Neural progenitor cell (in vitro differentiated cells): ENCODE data around the gene IGSF8.

Experiments
- EZH2 ChIP-seq: fragments of 200-600 bp; sonication (generic); IDR thresholded peaks from 2 replicates; pipeline ENCODE4 v1.6.1; 2017; ENCODE audit warnings: antibody characterized with exemption, mild to moderate bottlenecking, moderate library complexity
- TF ChIP-seq, protein P1 (sequence below): fragments of 200-600 bp; sonication (generic); IDR thresholded peaks from 2 replicates; pipeline ENCODE4 v1.5.1; 2017; ENCODE audit warnings: antibody characterized with exemption, mild to moderate bottlenecking

DNA sequence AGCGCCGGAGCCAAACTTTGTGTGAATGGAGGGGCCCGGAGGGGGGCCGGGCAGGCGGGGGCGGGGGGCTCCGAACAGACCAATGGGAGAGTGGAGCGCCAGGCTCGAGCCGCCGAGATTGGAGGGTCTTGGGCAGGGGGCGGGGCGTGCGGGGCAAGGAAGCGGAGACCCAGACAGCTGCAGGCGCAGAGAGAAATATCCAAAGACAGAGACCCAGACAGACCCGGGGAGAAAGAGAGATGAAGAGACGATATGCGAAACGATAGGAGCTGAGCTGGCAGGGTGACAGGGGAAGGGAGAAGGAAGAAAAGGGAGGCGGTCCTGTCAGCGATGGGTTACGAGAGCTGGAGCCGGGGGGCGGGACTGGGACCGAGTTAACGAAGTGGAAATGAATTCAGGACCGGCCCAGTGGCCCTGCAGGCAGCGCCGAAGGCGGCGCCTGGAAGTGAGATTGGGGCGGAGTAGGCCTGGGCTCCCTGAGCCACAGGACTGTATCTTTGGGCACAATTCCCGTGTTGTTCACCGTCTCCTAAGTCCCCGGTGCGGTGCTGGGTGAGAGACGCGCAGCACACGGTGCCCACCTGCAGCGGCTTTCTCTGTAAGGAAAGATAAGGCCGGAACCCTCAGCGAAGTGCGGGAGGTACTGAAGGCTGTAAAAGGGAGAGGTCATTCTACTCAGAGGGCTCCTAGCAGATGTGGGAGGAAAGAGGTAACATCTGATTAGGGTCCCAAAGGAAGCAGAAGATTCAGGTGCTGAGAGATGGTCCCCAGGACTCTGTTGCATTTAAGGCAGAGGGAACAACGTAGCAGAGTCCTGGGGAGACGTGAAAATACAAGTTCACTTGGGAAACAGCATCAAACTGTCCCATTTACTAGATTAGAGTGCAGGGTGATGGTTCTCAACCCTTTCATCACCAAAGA is 27.9 kb downstream of the IGSF8 start:
- TF ChIP-seq, protein P1, sequence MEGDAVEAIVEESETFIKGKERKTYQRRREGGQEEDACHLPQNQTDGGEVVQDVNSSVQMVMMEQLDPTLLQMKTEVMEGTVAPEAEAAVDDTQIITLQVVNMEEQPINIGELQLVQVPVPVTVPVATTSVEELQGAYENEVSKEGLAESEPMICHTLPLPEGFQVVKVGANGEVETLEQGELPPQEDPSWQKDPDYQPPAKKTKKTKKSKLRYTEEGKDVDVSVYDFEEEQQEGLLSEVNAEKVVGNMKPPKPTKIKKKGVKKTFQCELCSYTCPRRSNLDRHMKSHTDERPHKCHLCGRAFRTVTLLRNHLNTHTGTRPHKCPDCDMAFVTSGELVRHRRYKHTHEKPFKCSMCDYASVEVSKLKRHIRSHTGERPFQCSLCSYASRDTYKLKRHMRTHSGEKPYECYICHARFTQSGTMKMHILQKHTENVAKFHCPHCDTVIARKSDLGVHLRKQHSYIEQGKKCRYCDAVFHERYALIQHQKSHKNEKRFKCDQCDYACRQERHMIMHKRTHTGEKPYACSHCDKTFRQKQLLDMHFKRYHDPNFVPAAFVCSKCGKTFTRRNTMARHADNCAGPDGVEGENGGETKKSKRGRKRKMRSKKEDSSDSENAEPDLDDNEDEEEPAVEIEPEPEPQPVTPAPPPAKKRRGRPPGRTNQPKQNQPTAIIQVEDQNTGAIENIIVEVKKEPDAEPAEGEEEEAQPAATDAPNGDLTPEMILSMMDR: no peak
- peak; percentile 39 for TF ChIP-seq EZH2
